Thoracic aorta endothelial cell (primary cell): Measurements from ENCODE around the gene LRRC74A. TPM values are rescaled to one million over a fixed set of nuclear protein-coding genes. Genes with fewer than 3 reads are reported as not detected.

ENCODE experiments used
- total RNA-seq: library from RNA; depleted of rRNA; stranded (reverse); fragments of >200 nt; gene quantifications from 2 replicates; pipeline ENCODE4 v1.2.3, GENCODE V29; 2012

LRRC74A gene
- not detected in 2 replicates for total RNA-seq

GRCh38 chr14:76826122-76826521 is at the start of gene LRRC74A:
TSS of gene LRRC74A (plus strand) at chr14:76826408. CDS start at chr14:76826698, 290 bp downstream.

GRCh38 chr14:76812422-76813383 is 13.5 kb upstream of the LRRC74A start, which contains the start of gene ANGEL1:
TSS of gene ANGEL1 (minus strand) at chr14:76812882. CDS start at chr14:76812827, 55 bp downstream.

Other genes starting within 250 kb of the LRRC74A start
- 52.8 and 54.5 TPM in 2 replicates for gene VASH1, start 64.9 kb upstream of the LRRC74A start, total RNA-seq
- 15.4 and 15.5 TPM in 2 replicates for gene ANGEL1, start 13.5 kb upstream of the LRRC74A start, total RNA-seq
- gene IRF2BPL, start 202.3 kb downstream of the LRRC74A start, total RNA-seq = 11.2 and 12.4 TPM in 2 replicates